MM.1S (cell line): ENCODE data around the gene MS4A15.

Experiments used
- EZH2 ChIP-seq: fragments of 300-600 bp; sonication (generic); optimal IDR thresholded peaks from 2 replicates; pipeline ENCODE3; 2017; ENCODE audit warnings: low read depth, mild to moderate bottlenecking, antibody characterized with exemption, low read length, mixed read lengths
- EZH2phosphoT487 ChIP-seq: fragments of 300-600 bp; sonication (generic); IDR thresholded peaks from 2 replicates; pipeline ENCODE4 v1.6.1; 2018; ENCODE audit warnings: antibody characterized with exemption, low read length
- TF ChIP-seq, protein P1 (sequence below): fragments of 300-600 bp; sonication (generic); IDR thresholded peaks from 2 replicates; pipeline ENCODE4 v1.5.1; 2016; ENCODE audit warnings: antibody characterized with exemption, low read length, mixed read lengths

DNA sequence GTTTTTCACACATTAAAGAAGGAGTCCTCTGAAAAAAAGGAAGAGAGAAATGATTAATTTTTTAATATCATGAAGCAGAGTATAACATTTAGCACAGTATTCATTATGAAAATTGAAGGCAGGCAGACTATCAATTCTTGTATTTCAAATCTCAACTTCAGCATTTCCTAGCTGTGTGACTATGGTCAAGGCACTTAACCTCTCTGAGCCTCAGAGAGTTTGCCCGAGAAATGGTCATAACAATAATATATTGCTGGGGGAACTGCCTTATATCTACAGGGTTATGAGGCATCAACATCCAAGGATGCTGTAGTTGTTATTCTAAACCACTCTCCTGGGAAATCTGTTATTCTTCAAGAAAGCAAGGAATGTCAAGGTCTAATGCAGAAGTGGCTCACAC is 31.1 kb upstream of the MS4A15 start:
- TF ChIP-seq, protein P1, sequence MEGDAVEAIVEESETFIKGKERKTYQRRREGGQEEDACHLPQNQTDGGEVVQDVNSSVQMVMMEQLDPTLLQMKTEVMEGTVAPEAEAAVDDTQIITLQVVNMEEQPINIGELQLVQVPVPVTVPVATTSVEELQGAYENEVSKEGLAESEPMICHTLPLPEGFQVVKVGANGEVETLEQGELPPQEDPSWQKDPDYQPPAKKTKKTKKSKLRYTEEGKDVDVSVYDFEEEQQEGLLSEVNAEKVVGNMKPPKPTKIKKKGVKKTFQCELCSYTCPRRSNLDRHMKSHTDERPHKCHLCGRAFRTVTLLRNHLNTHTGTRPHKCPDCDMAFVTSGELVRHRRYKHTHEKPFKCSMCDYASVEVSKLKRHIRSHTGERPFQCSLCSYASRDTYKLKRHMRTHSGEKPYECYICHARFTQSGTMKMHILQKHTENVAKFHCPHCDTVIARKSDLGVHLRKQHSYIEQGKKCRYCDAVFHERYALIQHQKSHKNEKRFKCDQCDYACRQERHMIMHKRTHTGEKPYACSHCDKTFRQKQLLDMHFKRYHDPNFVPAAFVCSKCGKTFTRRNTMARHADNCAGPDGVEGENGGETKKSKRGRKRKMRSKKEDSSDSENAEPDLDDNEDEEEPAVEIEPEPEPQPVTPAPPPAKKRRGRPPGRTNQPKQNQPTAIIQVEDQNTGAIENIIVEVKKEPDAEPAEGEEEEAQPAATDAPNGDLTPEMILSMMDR = no peak
- TF ChIP-seq EZH2 (no peak), EZH2phosphoT487 (no peak)
